ENCODE measurements around the gene LYPD1. TPM values are rescaled to one million over a fixed set of nuclear protein-coding genes. Genes with fewer than 3 reads are reported as not detected.

The LYPD1 gene
- total RNA-seq, 4 donors from 2014 or later = 0.55 to 7.1 TPM; not detected in 2

DNA sequence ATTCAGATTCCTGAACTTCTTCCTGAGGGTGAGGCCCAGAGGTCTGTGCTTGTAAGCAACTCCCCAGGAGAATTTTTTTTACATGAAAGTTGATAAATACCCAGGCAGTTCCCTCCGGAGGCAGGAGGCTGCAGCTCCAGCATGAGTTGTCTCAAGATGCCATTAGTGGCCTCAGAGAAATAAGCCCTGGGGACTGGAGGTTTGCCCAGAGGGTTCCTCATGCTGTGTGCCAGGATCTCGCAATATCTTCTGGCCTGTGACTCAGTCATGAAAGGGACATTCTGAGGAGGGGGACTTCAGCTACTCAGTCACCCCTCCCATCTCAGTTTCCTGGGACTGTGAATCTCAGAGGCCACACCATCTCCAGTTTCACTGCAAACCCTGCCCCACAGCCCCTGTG is 49.9 kb downstream of the LYPD1 start:
- no peak overlapping the region for H3K27ac ChIP-seq
- TF ChIP-seq, protein P1, sequence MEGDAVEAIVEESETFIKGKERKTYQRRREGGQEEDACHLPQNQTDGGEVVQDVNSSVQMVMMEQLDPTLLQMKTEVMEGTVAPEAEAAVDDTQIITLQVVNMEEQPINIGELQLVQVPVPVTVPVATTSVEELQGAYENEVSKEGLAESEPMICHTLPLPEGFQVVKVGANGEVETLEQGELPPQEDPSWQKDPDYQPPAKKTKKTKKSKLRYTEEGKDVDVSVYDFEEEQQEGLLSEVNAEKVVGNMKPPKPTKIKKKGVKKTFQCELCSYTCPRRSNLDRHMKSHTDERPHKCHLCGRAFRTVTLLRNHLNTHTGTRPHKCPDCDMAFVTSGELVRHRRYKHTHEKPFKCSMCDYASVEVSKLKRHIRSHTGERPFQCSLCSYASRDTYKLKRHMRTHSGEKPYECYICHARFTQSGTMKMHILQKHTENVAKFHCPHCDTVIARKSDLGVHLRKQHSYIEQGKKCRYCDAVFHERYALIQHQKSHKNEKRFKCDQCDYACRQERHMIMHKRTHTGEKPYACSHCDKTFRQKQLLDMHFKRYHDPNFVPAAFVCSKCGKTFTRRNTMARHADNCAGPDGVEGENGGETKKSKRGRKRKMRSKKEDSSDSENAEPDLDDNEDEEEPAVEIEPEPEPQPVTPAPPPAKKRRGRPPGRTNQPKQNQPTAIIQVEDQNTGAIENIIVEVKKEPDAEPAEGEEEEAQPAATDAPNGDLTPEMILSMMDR (IDR thresholded peaks at IDR 0.05) = no peak
- H3K36me3 ChIP-seq = no peaks in the 10 kb centered on the region
- H3K9me3 ChIP-seq = no peaks in the 10 kb centered on the region
- no peaks in the 10 kb centered on the region for H3K27me3 ChIP-seq
- intact Hi-C loops (cut with DNase I; ENCODE audit: low total_unique reads) = no loop called here
- DNase-seq = no peak
- H3K4me1 ChIP-seq = no peaks in the 10 kb centered on the region
- H3K4me3 ChIP-seq = no peak overlapping the region

DNA sequence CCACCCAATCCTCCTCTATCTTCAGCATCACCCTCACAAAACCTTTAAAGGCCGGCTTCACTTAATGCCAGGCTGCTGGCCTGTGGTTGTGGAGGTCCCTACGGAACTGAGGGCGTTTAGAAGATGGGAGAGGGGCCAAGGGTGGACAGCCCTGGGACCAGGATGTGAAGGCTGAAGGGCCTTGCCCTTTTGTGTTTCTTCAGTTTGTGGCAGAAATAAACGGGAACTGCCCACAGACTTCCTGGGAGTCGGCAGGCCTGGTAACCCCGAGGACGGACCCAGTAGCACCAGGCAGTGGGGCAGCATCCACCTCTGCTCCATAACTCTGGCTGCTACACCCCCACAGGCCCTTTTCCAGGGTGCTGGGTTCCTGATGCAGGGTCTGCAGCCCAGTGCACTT is 51.3 kb downstream of the LYPD1 start:
- no peaks in the 10 kb centered on the region for H3K9me3 ChIP-seq
- no peaks in the 10 kb centered on the region for H3K27me3 ChIP-seq
- H3K36me3 ChIP-seq = no peaks in the 10 kb centered on the region
- H3K4me1 ChIP-seq = no peaks in the 10 kb centered on the region
- intact Hi-C loops (cut with DNase I; ENCODE audit: low total_unique reads) = no loop called here
- no peak overlapping the region for H3K27ac ChIP-seq
- no peak overlapping the region for H3K4me3 ChIP-seq
- TF ChIP-seq POLR2A (IDR thresholded peaks at IDR 0.05) = no peak
- TF ChIP-seq, protein P1 (IDR thresholded peaks at IDR 0.05) = no peak
- no peak for DNase-seq

DNA sequence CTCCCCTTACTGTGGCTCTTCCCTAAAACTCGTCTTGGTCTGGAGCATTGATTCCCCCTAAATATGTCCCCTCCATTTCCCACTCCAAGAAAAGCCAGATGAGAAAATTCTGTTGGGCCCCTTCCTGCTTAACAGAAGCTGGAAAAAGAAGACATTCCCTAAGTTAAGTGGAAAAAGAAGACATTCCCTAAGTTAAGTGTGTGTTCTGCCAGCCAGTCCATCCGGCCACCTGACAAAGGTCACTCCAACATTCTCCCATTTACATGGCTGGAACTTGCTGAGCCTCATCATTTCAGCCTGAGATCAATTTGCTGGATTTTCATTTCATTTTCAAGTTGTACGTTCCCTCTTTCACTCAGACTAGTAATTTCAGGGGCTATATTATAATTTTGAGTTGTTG is 52.0 kb downstream of the LYPD1 start:
- Histone ChIP-seq H3K36me3 (no peaks in the 10 kb centered on the region), H3K27me3 (no peaks in the 10 kb centered on the region), H3K4me3 (no peak overlapping the region), H3K4me1 (no peaks in the 10 kb centered on the region), H3K27ac (no peak overlapping the region), H3K9me3 (no peaks in the 10 kb centered on the region)
- intact Hi-C loops (cut with DNase I; ENCODE audit: low total_unique reads) = no loop called here
- no peak for DNase-seq
- no peak for TF ChIP-seq POLR2A (IDR thresholded peaks at IDR 0.05)
- TF ChIP-seq, protein P1 (IDR thresholded peaks at IDR 0.05) = no peak

DNA sequence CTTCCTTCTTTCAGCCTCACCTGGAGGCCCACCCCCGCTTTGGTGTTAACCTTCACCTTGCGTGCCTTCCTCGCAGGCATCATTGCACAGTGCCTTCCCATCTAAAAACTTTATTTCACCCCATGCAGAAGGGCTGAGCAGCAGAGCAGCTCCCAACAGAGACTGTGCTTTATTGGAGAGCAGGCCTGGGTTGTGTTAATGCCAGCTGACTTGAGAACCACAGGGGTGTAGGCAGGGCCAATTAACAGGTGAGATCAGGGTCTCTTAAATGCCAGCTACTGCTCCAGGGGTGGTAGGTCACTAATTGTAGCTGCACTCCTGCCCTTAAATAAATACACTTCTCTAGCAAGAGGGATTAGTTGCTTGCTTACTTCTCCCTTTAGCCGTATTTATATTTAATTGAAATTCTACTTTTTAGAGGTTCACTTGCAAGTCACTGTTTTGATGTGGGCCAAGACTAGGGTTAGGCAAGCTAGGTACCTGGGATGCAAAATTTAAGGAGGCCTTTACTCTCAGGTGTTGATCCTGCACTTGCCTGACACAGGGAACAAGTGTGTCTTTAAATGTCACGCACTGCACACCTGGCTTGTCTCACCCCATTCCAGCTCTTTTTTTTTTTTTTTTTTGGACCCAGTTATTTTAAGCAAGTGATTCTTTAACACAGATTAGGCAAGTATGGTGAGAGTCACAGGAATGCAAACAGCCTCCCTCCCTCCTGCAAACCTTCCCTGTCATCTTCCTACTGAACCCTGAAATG is 54.5 kb downstream of the LYPD1 start:
- Histone ChIP-seq H3K9me3 (no peaks in the 10 kb centered on the region), H3K4me3 (no peak overlapping the region), H3K27me3 (no peaks in the 10 kb centered on the region), H3K36me3 (no peaks in the 10 kb centered on the region), H3K27ac (no peak overlapping the region), H3K4me1 (no peaks in the 10 kb centered on the region)
- TF ChIP-seq, protein P1 (IDR thresholded peaks at IDR 0.05) = no peak
- TF ChIP-seq POLR2A (IDR thresholded peaks at IDR 0.05) = no peak
- intact Hi-C loops (cut with DNase I; ENCODE audit: low total_unique reads) = no loop called here
- DNase-seq = no peak

DNA sequence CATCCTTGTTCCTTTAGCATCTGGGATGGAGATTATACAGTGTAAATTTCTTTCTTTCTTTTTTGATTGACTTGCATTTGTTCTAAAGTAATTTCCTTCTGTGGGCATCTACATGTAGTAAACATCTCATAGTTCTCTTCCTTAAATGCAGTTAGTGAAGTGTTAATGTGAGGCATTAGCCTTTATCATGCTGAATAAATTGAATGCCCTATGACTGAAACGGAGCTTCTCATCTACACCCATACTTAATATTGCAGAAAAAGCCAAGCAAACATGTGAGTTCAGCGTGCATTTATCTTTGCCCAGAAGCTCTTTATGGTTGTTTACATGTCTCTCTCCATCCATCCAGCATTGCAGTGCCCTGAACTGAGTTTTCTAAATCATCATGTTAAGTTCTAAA is 58.3 kb downstream of the LYPD1 start:
- no peak overlapping the region for H3K27ac ChIP-seq
- no peaks in the 10 kb centered on the region for H3K36me3 ChIP-seq
- no peak for DNase-seq
- TF ChIP-seq, protein P1 (IDR thresholded peaks at IDR 0.05) = no peak
- no peak for TF ChIP-seq POLR2A (IDR thresholded peaks at IDR 0.05)
- intact Hi-C loops (cut with DNase I; ENCODE audit: low total_unique reads) = no loop called here
- no peaks in the 10 kb centered on the region for H3K4me1 ChIP-seq
- no peaks in the 10 kb centered on the region for H3K9me3 ChIP-seq
- H3K27me3 ChIP-seq = no peaks in the 10 kb centered on the region
- H3K4me3 ChIP-seq = no peak overlapping the region
